Measurements from ENCODE around the gene DNAJA1.

DNA sequence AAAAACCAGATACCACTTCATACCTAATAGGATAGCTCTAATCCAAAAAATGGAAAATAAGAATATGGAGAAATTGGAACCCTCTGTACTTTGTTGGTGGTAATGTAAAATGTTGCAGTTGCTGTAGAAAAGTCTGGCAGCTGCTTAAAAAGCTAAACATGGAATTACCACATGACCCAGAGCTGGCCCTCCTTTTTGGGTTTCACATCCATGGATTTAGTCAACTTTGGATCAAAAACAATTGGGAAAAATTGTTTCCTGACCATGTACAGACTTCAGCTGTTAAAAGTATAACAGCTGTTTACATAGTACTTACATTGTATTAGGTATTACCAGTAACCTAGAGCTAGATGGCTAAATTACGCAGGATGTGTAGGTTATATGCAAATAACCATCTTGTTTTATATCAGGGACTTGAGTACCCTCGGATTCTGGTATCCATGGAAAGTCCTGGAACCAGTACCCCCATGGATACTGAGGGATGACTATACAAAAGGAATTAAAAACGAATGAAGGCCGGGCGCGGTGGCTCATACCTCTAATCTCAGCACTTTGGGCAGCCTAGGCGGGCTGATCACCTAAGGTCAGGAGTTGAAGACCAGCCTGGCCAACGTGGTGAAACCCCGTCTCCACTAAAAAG, 15.8 kb downstream of the DNAJA1 start:
- TF ChIP-seq, protein P1, sequence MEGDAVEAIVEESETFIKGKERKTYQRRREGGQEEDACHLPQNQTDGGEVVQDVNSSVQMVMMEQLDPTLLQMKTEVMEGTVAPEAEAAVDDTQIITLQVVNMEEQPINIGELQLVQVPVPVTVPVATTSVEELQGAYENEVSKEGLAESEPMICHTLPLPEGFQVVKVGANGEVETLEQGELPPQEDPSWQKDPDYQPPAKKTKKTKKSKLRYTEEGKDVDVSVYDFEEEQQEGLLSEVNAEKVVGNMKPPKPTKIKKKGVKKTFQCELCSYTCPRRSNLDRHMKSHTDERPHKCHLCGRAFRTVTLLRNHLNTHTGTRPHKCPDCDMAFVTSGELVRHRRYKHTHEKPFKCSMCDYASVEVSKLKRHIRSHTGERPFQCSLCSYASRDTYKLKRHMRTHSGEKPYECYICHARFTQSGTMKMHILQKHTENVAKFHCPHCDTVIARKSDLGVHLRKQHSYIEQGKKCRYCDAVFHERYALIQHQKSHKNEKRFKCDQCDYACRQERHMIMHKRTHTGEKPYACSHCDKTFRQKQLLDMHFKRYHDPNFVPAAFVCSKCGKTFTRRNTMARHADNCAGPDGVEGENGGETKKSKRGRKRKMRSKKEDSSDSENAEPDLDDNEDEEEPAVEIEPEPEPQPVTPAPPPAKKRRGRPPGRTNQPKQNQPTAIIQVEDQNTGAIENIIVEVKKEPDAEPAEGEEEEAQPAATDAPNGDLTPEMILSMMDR (IDR thresholded peaks at IDR 0.05): no peak
- TF ChIP-seq POLR2A (IDR thresholded peaks at IDR 0.05) (no peak), EP300 (IDR thresholded peaks at IDR 0.05) (no peak)
